Measurements from ENCODE around the gene NXT1.

- TF ChIP-seq CTCF (conservative IDR thresholded peaks at IDR 0.05; ENCODE audit: low read depth, low read length), result no peak
- no peak for TF ChIP-seq EZH2 (IDR thresholded peaks at IDR 0.05; ENCODE audit: low read length, unreplicated experiment)
- no peak for TF ChIP-seq EZH2phosphoT487 (IDR thresholded peaks at IDR 0.05; ENCODE audit: borderline replicate concordance, low read length)
These were observed 4.6 kb upstream of the NXT1 start for GRCh38 chr20:23346002-23346401.

All from PC-3 (cell line).